ENCODE results near the gene RPRD1B.

GRCh38 chr20:38011696-38012095 lies 21.9 kb upstream of the RPRD1B start:
- no peak for TF ChIP-seq POLR2A (IDR thresholded peaks at IDR 0.05; ENCODE audit: low read depth, low read length)
- TF ChIP-seq MAFK (IDR thresholded peaks at IDR 0.05; ENCODE audit: low read depth, low read length), result no peak
- no peak for TF ChIP-seq CTCF (conservative IDR thresholded peaks at IDR 0.05; ENCODE audit: low read depth, low read length)
- no peak for TF ChIP-seq MXI1 (IDR thresholded peaks at IDR 0.05; ENCODE audit: borderline replicate concordance, low read depth, low read length)
- no peak for TF ChIP-seq FOS (IDR thresholded peaks at IDR 0.05; ENCODE audit: low read depth, low read length)
- TF ChIP-seq RAD21 (IDR thresholded peaks at IDR 0.05; ENCODE audit: low read length), result no peak

Data from IMR-90 (cell line).